ENCODE data around the gene ROPN1L. TPM values are rescaled to one million over a fixed set of nuclear protein-coding genes. Genes with fewer than 3 reads are reported as not detected.

Gene ROPN1L
- total and polyA plus RNA-seq, 4 donors, result 12.0 to 34.8 (median 27.2) TPM

DNA sequence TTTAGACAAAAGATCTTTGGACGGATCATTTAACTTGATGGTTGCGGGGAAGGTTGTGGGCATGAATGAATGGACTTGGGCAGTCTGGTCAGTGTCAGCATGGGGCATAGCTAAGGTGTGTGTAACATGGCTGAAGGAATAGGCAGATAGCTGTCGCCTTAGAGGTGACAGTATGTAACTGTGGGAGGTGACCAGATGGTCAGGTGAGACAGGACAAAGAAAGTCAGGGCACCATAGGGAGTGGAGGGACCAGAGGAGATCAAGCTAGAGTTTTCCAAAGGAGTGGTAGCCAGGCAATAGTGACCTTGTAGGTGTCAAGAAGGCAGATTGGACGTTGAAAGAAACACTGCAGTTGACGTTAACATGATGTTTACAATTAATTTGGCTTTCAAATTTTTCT, 45.1 kb upstream of the ROPN1L start:
- TF ChIP-seq CTCF (IDR thresholded peaks at IDR 0.05; ENCODE audit: control extremely low read depth, extremely low read depth), result no peak
- H3K36me3 ChIP-seq (ENCODE audit: control insufficient read depth in 4 of 4, insufficient read depth in 4 of 4, low read length in 4 of 4), result peaks cover 18 to 56% (median 33%) of the 10 kb centered on the region in 4 donors

GRCh38 chr5:10399839-10400238, 41.8 kb upstream of the ROPN1L start:
- Histone ChIP-seq H3K9ac (ENCODE audit: insufficient read depth in 1 of 2, low read length in 2 of 2) (no peak overlapping the region), H3K27me3 (ENCODE audit: control insufficient read depth in 3 of 3, insufficient read depth in 3 of 3, low read length in 2 of 3) (no peaks in the 10 kb centered on the region), H3K27ac (ENCODE audit: low read depth in 1 of 2, low read length in 1 of 2) (peak overlapping the region in 1 of 2 donors; percentile 33), H3K36me3 (ENCODE audit: control insufficient read depth in 4 of 4, insufficient read depth in 4 of 4, low read length in 4 of 4) (peaks cover 11 to 52% (median 31%) of the 10 kb centered on the region in 4 donors), H3K4me3 (no peak overlapping the region), H3K9me3 (ENCODE audit: control insufficient read depth in 4 of 4, insufficient read depth in 3 of 4, low read length in 3 of 4) (no peaks in the 10 kb centered on the region), H3K4me1 (ENCODE audit: control insufficient read depth in 5 of 5, insufficient read depth in 5 of 5, low read length in 5 of 5) (peaks cover 0 to 27% (median 8%) of the 10 kb centered on the region in 5 donors)
- no peak for ATAC-seq (ENCODE audit: insufficient read depth, low FRiP score)
- DNase-seq, result no peak
- no peak for TF ChIP-seq CTCF (IDR thresholded peaks at IDR 0.05; ENCODE audit: control extremely low read depth, extremely low read depth)

More for the DNA sequence above, 45.1 kb upstream of the ROPN1L start:
- no peak overlapping the region for H3K4me3 ChIP-seq
- H3K9me3 ChIP-seq (ENCODE audit: control insufficient read depth in 4 of 4, insufficient read depth in 3 of 4, low read length in 3 of 4), result no peaks in the 10 kb centered on the region
- DNase-seq, result no peak
- WGBS, 2 donors, result 85 to 90% methylated on average over 5 of the region's 5 CpGs
- no peak for ATAC-seq (ENCODE audit: insufficient read depth, low FRiP score)
- H3K27me3 ChIP-seq (ENCODE audit: control insufficient read depth in 3 of 3, insufficient read depth in 3 of 3, low read length in 2 of 3), result no peaks in the 10 kb centered on the region
- H3K4me1 ChIP-seq (ENCODE audit: control insufficient read depth in 5 of 5, insufficient read depth in 5 of 5, low read length in 5 of 5), result peaks cover 0 to 17% (median 8%) of the 10 kb centered on the region in 5 donors
- H3K9ac ChIP-seq (ENCODE audit: insufficient read depth in 1 of 2, low read length in 2 of 2), result no peak overlapping the region
- H3K27ac ChIP-seq (ENCODE audit: low read depth in 1 of 2, low read length in 1 of 2), result no peak overlapping the region

GRCh38 chr5:10400411-10400810, 41.3 kb upstream of the ROPN1L start:
- Histone ChIP-seq H3K4me1 (ENCODE audit: control insufficient read depth in 5 of 5, insufficient read depth in 5 of 5, low read length in 5 of 5) (peaks cover 0 to 27% (median 8%) of the 10 kb centered on the region in 5 donors), H3K9me3 (ENCODE audit: control insufficient read depth in 4 of 4, insufficient read depth in 3 of 4, low read length in 3 of 4) (no peaks in the 10 kb centered on the region), H3K9ac (ENCODE audit: insufficient read depth in 1 of 2, low read length in 2 of 2) (no peak overlapping the region), H3K4me3 (no peak overlapping the region), H3K27ac (ENCODE audit: low read depth in 1 of 2, low read length in 1 of 2) (peak overlapping the region in 1 of 2 donors; percentile 33), H3K27me3 (ENCODE audit: control insufficient read depth in 3 of 3, insufficient read depth in 3 of 3, low read length in 2 of 3) (no peaks in the 10 kb centered on the region), H3K36me3 (ENCODE audit: control insufficient read depth in 4 of 4, insufficient read depth in 4 of 4, low read length in 4 of 4) (peaks cover 12 to 52% (median 33%) of the 10 kb centered on the region in 4 donors)
- no peak for ATAC-seq (ENCODE audit: insufficient read depth, low FRiP score)
- WGBS, 2 donors, result 89 to 93% methylated on average over 2 of the region's 2 CpGs
- DNase-seq, result no peak
- no peak for TF ChIP-seq CTCF (IDR thresholded peaks at IDR 0.05; ENCODE audit: control extremely low read depth, extremely low read depth)

GRCh38 chr5:10400831-10401230, 40.8 kb upstream of the ROPN1L start:
- H3K27me3 ChIP-seq (ENCODE audit: control insufficient read depth in 3 of 3, insufficient read depth in 3 of 3, low read length in 2 of 3), result no peaks in the 10 kb centered on the region
- ATAC-seq (ENCODE audit: insufficient read depth, low FRiP score) (no peak), DNase-seq (peak; percentile 21 to 89 (median 74))
- TF ChIP-seq CTCF (IDR thresholded peaks at IDR 0.05; ENCODE audit: control extremely low read depth, extremely low read depth), result no peak
- WGBS, 2 donors, result 64 to 67% methylated on average over 3 of the region's 3 CpGs
- H3K9me3 ChIP-seq (ENCODE audit: control insufficient read depth in 4 of 4, insufficient read depth in 3 of 4, low read length in 3 of 4), result no peaks in the 10 kb centered on the region
- no peak overlapping the region for H3K4me3 ChIP-seq
- H3K4me1 ChIP-seq (ENCODE audit: control insufficient read depth in 5 of 5, insufficient read depth in 5 of 5, low read length in 5 of 5), result peaks cover 0 to 27% (median 8%) of the 10 kb centered on the region in 5 donors
- H3K27ac ChIP-seq (ENCODE audit: low read depth in 1 of 2, low read length in 1 of 2), result no peak overlapping the region
- peaks cover 13 to 51% (median 32%) of the 10 kb centered on the region in 4 donors for H3K36me3 ChIP-seq (ENCODE audit: control insufficient read depth in 4 of 4, insufficient read depth in 4 of 4, low read length in 4 of 4)
- no peak overlapping the region for H3K9ac ChIP-seq (ENCODE audit: insufficient read depth in 1 of 2, low read length in 2 of 2)
